ENCODE data around the gene UBL7.

DNA sequence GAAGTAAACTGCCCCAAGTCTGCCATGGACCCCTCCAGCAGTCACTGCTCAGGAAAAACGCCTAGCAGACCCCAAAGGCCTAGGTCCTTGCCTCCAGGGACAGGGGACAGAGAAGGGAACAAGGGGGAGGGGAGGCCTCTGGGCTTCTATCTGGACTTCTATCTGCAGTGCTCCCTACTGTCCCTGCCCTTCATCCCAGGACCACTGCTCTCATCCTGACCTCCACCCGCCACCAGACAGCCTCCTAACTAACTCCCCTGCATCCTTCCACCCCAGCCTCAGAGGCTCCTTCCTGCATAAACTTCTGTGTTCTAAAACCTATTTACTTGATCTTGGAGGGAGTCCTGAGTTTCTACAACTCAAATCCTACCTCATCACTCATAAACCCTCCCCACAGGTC, 52.6 kb downstream of the UBL7 start:
- TF ChIP-seq CTCF (IDR thresholded peaks at IDR 0.05) (no peak), POLR2A (IDR thresholded peaks at IDR 0.05) (no peak)
